Uterus (tissue), 4 donors: ENCODE results near the gene GNPTAB. TPM values are rescaled to one million over a fixed set of nuclear protein-coding genes. Genes with fewer than 3 reads are reported as not detected.

ENCODE experiments used
- DNase-seq, 2 donors: peaks; one replicate each; pipeline ENCODE4 v3.0.0-alpha.2; 2019 to 2020
- H3K27ac ChIP-seq, 2 donors: fragments of 200-600 bp; sonication (generic); 1 replicate in 1 of 2; 2 replicates in 1 of 2; pipeline ENCODE4 v1.5.1; 2016 to 2018
- H3K27me3 ChIP-seq, 2 donors: fragments of 200-600 bp; sonication (generic); one replicate each; pipeline ENCODE4 v1.5.1; 2018 to 2019; ENCODE audit warnings: control low read depth in 1 of 2
- H3K36me3 ChIP-seq, 2 donors: fragments of 200-600 bp; sonication (generic); one replicate each; pipeline ENCODE4 v1.5.1; 2019; ENCODE audit warnings: control low read depth in 1 of 2
- H3K4me1 ChIP-seq, 2 donors: fragments of 200-600 bp; sonication (generic); one replicate each; pipeline ENCODE4 v1.5.1; 2018 to 2019; ENCODE audit warnings: control low read depth in 1 of 2
- H3K4me3 ChIP-seq, 2 donors: fragments of 200-600 bp; sonication (generic); 1 replicate in 1 of 2; 2 replicates in 1 of 2; pipeline ENCODE4 v1.5.1; 2018 to 2019; ENCODE audit warnings: mild to moderate bottlenecking in 1 of 2
- H3K9me3 ChIP-seq, 2 donors: fragments of 200-600 bp; sonication (generic); one replicate each; pipeline ENCODE4 v1.5.1; 2019; ENCODE audit warnings: control low read depth in 1 of 2
- CTCF ChIP-seq, 4 experiments: fragments of 200-600 bp in 2 of 4; fragments of 450-650 bp in 2 of 4; sonication (generic) in 2 of 4; IDR thresholded peaks; one replicate each; pipeline ENCODE4 v1.5.1; 2016 to 2019; ENCODE audit warnings: antibody characterized with exemption in 4 of 4, mild to moderate bottlenecking in 2 of 4, moderate library complexity in 1 of 4
- POLR2A ChIP-seq, 2 donors: fragments of 450-650 bp; IDR thresholded peaks; one replicate each; pipeline ENCODE4 v1.6.1; 2016; ENCODE audit warnings: antibody characterized with exemption in 2 of 2, mild to moderate bottlenecking in 1 of 2, moderate library complexity in 1 of 2
- intact Hi-C: fragments of 100-400 bp; cut with DNase I; formaldehyde crosslinking; loops from one replicate; pipeline ENCODE4 v1.15.1; 2023; ENCODE audit warnings: low total_unique reads
- total RNA-seq, 4 donors: library from RNA; depleted of rRNA in 3 of 4; stranded (reverse); fragments of >200 nt in 3 of 4; gene quantifications; one replicate each; pipeline versions ENCODE4 v1.1.0 to v1.2.4, GENCODE V29; 2014 to 2023
- donor health status: DM: yes; HTN: yes; CAD: no.

GNPTAB gene
- total RNA-seq, 4 donors from 2014 or later, result 3.8 to 38.7 (median 26.1) TPM

- H3K27ac ChIP-seq, result no peak overlapping the region
- TF ChIP-seq POLR2A (IDR thresholded peaks at IDR 0.05) (no peak), CTCF (IDR thresholded peaks at IDR 0.05) (no peak)
- no peak for DNase-seq
- H3K4me1 ChIP-seq, result peaks cover 0 to 2% of the 10 kb centered on the region in 2 donors
- intact Hi-C loops, result no loop called here
- no peaks in the 10 kb centered on the region for H3K27me3 ChIP-seq
- H3K36me3 ChIP-seq, result no peaks in the 10 kb centered on the region
- no peaks in the 10 kb centered on the region for H3K9me3 ChIP-seq
- H3K4me3 ChIP-seq, result no peak overlapping the region
These were observed 123.5 kb downstream of the GNPTAB start for GRCh38 chr12:101707131-101707782.

- Histone ChIP-seq H3K27me3 (no peaks in the 10 kb centered on the region), H3K27ac (no peak overlapping the region), H3K36me3 (no peaks in the 10 kb centered on the region), H3K4me1 (peaks cover 0 to 2% of the 10 kb centered on the region in 2 donors), H3K9me3 (no peaks in the 10 kb centered on the region), H3K4me3 (no peak overlapping the region)
- no peak for DNase-seq
- TF ChIP-seq POLR2A (IDR thresholded peaks at IDR 0.05) (no peak), CTCF (IDR thresholded peaks at IDR 0.05) (no peak)
- intact Hi-C loops, result no loop called here
These were observed 124.4 kb downstream of the GNPTAB start for GRCh38 chr12:101706403-101706802.

GRCh38 chr12:101703487-101703886 lies 127.3 kb downstream of the GNPTAB start:
- H3K27me3 ChIP-seq, result no peaks in the 10 kb centered on the region
- H3K36me3 ChIP-seq, result no peaks in the 10 kb centered on the region
- TF ChIP-seq POLR2A (IDR thresholded peaks at IDR 0.05), result no peak
- TF ChIP-seq CTCF (IDR thresholded peaks at IDR 0.05), result no peak
- intact Hi-C loops, result no loop called here
- H3K4me3 ChIP-seq, result no peak overlapping the region
- no peaks in the 10 kb centered on the region for H3K9me3 ChIP-seq
- peaks cover 0 to 2% of the 10 kb centered on the region in 2 donors for H3K4me1 ChIP-seq
- no peak overlapping the region for H3K27ac ChIP-seq
- DNase-seq, result no peak

GRCh38 chr12:101700299-101700820 lies 130.4 kb downstream of the GNPTAB start:
- Histone ChIP-seq H3K27ac (no peak overlapping the region), H3K9me3 (no peaks in the 10 kb centered on the region), H3K4me1 (no peaks in the 10 kb centered on the region), H3K27me3 (no peaks in the 10 kb centered on the region), H3K4me3 (no peak overlapping the region), H3K36me3 (no peaks in the 10 kb centered on the region)
- no peak for TF ChIP-seq POLR2A (IDR thresholded peaks at IDR 0.05)
- TF ChIP-seq CTCF (IDR thresholded peaks at IDR 0.05), result no peak
- intact Hi-C loops, result no loop called here
- no peak for DNase-seq

GRCh38 chr12:101698800-101699347 lies 131.9 kb downstream of the GNPTAB start:
- peak overlapping the region; percentile 91 for H3K27ac ChIP-seq
- peak overlapping the region; percentile 82 to 97 for H3K4me3 ChIP-seq
- no peaks in the 10 kb centered on the region for H3K27me3 ChIP-seq
- TF ChIP-seq POLR2A (IDR thresholded peaks at IDR 0.05), result no peak
- TF ChIP-seq CTCF (IDR thresholded peaks at IDR 0.05), result peak in 1 of 4 experiments; percentile 9
- no peaks in the 10 kb centered on the region for H3K9me3 ChIP-seq
- intact Hi-C loops, result no loop called here
- H3K4me1 ChIP-seq, result no peaks in the 10 kb centered on the region
- H3K36me3 ChIP-seq, result no peaks in the 10 kb centered on the region
- DNase-seq, result no peak
